Measurements from ENCODE around the gene PHF20.

GRCh38 chr20:35947907-35948306 is 176.1 kb downstream of the PHF20 start:
- TF ChIP-seq, protein P1, sequence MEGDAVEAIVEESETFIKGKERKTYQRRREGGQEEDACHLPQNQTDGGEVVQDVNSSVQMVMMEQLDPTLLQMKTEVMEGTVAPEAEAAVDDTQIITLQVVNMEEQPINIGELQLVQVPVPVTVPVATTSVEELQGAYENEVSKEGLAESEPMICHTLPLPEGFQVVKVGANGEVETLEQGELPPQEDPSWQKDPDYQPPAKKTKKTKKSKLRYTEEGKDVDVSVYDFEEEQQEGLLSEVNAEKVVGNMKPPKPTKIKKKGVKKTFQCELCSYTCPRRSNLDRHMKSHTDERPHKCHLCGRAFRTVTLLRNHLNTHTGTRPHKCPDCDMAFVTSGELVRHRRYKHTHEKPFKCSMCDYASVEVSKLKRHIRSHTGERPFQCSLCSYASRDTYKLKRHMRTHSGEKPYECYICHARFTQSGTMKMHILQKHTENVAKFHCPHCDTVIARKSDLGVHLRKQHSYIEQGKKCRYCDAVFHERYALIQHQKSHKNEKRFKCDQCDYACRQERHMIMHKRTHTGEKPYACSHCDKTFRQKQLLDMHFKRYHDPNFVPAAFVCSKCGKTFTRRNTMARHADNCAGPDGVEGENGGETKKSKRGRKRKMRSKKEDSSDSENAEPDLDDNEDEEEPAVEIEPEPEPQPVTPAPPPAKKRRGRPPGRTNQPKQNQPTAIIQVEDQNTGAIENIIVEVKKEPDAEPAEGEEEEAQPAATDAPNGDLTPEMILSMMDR (IDR thresholded peaks at IDR 0.05): no peak
- TF ChIP-seq, protein P2, sequence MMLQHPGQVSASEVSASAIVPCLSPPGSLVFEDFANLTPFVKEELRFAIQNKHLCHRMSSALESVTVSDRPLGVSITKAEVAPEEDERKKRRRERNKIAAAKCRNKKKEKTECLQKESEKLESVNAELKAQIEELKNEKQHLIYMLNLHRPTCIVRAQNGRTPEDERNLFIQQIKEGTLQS (CRISPR knock-in tag; conservative IDR thresholded peaks at IDR 0.05): no peak
- TF ChIP-seq CREB1 (CRISPR knock-in tag; IDR thresholded peaks at IDR 0.05) (no peak), TCF7 (CRISPR knock-in tag; IDR thresholded peaks at IDR 0.05; ENCODE audit: low read depth) (no peak), NFE2L1 (CRISPR knock-in tag; IDR thresholded peaks at IDR 0.05) (no peak), ZNF219 (CRISPR knock-in tag; IDR thresholded peaks at IDR 0.05; ENCODE audit: borderline replicate concordance) (no peak), SOX15 (CRISPR knock-in tag; IDR thresholded peaks at IDR 0.05) (no peak)
- TF ChIP-seq, protein P3, sequence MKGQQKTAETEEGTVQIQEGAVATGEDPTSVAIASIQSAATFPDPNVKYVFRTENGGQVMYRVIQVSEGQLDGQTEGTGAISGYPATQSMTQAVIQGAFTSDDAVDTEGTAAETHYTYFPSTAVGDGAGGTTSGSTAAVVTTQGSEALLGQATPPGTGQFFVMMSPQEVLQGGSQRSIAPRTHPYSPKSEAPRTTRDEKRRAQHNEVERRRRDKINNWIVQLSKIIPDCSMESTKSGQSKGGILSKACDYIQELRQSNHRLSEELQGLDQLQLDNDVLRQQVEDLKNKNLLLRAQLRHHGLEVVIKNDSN (CRISPR knock-in tag; IDR thresholded peaks at IDR 0.05): no peak
- TF ChIP-seq, protein P4, sequence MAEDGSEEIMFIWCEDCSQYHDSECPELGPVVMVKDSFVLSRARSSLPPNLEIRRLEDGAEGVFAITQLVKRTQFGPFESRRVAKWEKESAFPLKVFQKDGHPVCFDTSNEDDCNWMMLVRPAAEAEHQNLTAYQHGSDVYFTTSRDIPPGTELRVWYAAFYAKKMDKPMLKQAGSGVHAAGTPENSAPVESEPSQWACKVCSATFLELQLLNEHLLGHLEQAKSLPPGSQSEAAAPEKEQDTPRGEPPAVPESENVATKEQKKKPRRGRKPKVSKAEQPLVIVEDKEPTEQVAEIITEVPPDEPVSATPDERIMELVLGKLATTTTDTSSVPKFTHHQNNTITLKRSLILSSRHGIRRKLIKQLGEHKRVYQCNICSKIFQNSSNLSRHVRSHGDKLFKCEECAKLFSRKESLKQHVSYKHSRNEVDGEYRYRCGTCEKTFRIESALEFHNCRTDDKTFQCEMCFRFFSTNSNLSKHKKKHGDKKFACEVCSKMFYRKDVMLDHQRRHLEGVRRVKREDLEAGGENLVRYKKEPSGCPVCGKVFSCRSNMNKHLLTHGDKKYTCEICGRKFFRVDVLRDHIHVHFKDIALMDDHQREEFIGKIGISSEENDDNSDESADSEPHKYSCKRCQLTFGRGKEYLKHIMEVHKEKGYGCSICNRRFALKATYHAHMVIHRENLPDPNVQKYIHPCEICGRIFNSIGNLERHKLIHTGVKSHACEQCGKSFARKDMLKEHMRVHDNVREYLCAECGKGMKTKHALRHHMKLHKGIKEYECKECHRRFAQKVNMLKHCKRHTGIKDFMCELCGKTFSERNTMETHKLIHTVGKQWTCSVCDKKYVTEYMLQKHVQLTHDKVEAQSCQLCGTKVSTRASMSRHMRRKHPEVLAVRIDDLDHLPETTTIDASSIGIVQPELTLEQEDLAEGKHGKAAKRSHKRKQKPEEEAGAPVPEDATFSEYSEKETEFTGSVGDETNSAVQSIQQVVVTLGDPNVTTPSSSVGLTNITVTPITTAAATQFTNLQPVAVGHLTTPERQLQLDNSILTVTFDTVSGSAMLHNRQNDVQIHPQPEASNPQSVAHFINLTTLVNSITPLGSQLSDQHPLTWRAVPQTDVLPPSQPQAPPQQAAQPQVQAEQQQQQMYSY (CRISPR knock-in tag; IDR thresholded peaks at IDR 0.05): no peak
- TF ChIP-seq, protein P5, sequence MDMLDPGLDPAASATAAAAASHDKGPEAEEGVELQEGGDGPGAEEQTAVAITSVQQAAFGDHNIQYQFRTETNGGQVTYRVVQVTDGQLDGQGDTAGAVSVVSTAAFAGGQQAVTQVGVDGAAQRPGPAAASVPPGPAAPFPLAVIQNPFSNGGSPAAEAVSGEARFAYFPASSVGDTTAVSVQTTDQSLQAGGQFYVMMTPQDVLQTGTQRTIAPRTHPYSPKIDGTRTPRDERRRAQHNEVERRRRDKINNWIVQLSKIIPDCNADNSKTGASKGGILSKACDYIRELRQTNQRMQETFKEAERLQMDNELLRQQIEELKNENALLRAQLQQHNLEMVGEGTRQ (CRISPR knock-in tag; IDR thresholded peaks at IDR 0.05): no peak
- TF ChIP-seq, protein P6, sequence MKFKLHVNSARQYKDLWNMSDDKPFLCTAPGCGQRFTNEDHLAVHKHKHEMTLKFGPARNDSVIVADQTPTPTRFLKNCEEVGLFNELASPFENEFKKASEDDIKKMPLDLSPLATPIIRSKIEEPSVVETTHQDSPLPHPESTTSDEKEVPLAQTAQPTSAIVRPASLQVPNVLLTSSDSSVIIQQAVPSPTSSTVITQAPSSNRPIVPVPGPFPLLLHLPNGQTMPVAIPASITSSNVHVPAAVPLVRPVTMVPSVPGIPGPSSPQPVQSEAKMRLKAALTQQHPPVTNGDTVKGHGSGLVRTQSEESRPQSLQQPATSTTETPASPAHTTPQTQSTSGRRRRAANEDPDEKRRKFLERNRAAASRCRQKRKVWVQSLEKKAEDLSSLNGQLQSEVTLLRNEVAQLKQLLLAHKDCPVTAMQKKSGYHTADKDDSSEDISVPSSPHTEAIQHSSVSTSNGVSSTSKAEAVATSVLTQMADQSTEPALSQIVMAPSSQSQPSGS (CRISPR knock-in tag; IDR thresholded peaks at IDR 0.05; ENCODE audit: borderline replicate concordance, low read depth): no peak
